Measurements from ENCODE around the gene ABI3BP.

- no peak for TF ChIP-seq POLR2A (IDR thresholded peaks at IDR 0.05)
- TF ChIP-seq CTCF (IDR thresholded peaks at IDR 0.05): no peak
These were observed 17.1 kb upstream of the ABI3BP start for GRCh38 chr3:101010296-101010695.
